Large intestine (tissue), 3 donors: ENCODE measurements around the gene NUCB1. TPM values are rescaled to one million over a fixed set of nuclear protein-coding genes. Genes with fewer than 3 reads are reported as not detected.
A peak's percentile ranks its signal among the peaks of the same experiment; 100 is the strongest.

Experiments
- DNase-seq, 2 donors: peaks; one replicate each; pipeline versions ENCODE4 v3.0.0 to v3.0.0-alpha.2; 2013
- H3K27ac ChIP-seq: one replicate; pipeline ENCODE4 v1.5.1; 2013; ENCODE audit warnings: low read length
- H3K27me3 ChIP-seq: 2 replicates; pipeline ENCODE4 v1.6.1; 2013; ENCODE audit warnings: low read length; ENCODE audit not compliant: control insufficient read depth, insufficient read depth
- H3K36me3 ChIP-seq: 2 replicates; pipeline ENCODE4 v1.6.1; 2013; ENCODE audit warnings: low read length; ENCODE audit not compliant: control insufficient read depth, insufficient read depth
- H3K4me1 ChIP-seq: one replicate; pipeline ENCODE4 v1.6.1; 2013; ENCODE audit warnings: low read length; ENCODE audit not compliant: control insufficient read depth, insufficient read depth
- H3K4me3 ChIP-seq: one replicate; pipeline ENCODE4 v1.5.1; 2013; ENCODE audit warnings: low read length
- H3K9me3 ChIP-seq: one replicate; pipeline ENCODE4 v1.6.1; 2013; ENCODE audit warnings: mild to moderate bottlenecking, low read depth, low read length, moderate library complexity; ENCODE audit not compliant: control insufficient read depth
- WGBS: methylation state at CpG from one replicate; pipeline ENCODE4 v1.1.5; 2013; ENCODE audit warnings: low lambda C conversion rate; ENCODE audit not compliant: insufficient coverage; 5-methylcytosine and 5-hydroxymethylcytosine counted together
- polyA plus RNA-seq: library from polyadenylated mRNA; unstranded; fragments of 120-200 nt; gene quantifications from one replicate; pipeline ENCODE4 v1.2.1, GENCODE V29; 2013

Gene NUCB1
- polyA plus RNA-seq, 1 donor = 237 TPM

- WGBS = no CpG with 5 or more reads among the region's 19 CpGs
- no peaks in the 10 kb centered on the region for H3K27me3 ChIP-seq
- no peak overlapping the region for H3K4me3 ChIP-seq
- H3K36me3 ChIP-seq = peaks cover 13% of the 10 kb centered on the region
- DNase-seq = peak in 1 of 2 donors; percentile 37
- H3K27ac ChIP-seq = peak overlapping the region; percentile 97
- H3K9me3 ChIP-seq = peaks cover 3% of the 10 kb centered on the region
- H3K4me1 ChIP-seq = peaks cover 32% of the 10 kb centered on the region
Observed at GRCh38 chr19:48961051-48961649, 61.0 kb downstream of the NUCB1 start.

DNA sequence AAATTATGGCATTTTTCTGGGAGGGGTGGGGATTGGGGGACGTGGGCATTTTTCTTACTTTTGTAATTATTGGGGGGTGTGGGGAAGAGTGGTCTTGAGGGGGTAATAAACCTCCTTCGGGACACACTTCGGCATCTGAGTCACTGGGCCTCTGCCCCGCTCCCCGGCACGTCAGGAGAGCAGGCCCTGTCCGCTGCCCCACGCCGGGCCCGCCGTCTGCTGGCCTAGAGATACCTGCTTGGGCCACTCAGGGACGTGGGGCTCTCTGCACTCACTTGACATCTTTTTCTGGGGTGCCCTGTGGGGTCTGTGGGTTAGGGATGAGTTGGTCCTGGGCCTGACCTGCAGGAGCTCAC is 61.5 kb downstream of the NUCB1 start:
- peaks cover 7% of the 10 kb centered on the region for H3K9me3 ChIP-seq
- peak overlapping the region; percentile 57 for H3K4me3 ChIP-seq
- H3K27me3 ChIP-seq = no peaks in the 10 kb centered on the region
- H3K36me3 ChIP-seq = peaks cover 15% of the 10 kb centered on the region
- DNase-seq = no peak
- H3K4me1 ChIP-seq = peaks cover 29% of the 10 kb centered on the region
- no CpG with 5 or more reads among the region's 12 CpGs for WGBS
- peak overlapping the region; percentile 97 for H3K27ac ChIP-seq

GRCh38 chr19:48962029-48962848 is 62.1 kb downstream of the NUCB1 start:
- Histone ChIP-seq H3K9me3 (peaks cover 7% of the 10 kb centered on the region), H3K4me3 (peak overlapping the region; percentile 57), H3K36me3 (peaks cover 20% of the 10 kb centered on the region), H3K4me1 (peaks cover 29% of the 10 kb centered on the region), H3K27me3 (no peaks in the 10 kb centered on the region), H3K27ac (peak overlapping the region; percentile 97)
- peak; percentile 91 to 95 for DNase-seq
- no CpG with 5 or more reads among the region's 22 CpGs for WGBS

DNA sequence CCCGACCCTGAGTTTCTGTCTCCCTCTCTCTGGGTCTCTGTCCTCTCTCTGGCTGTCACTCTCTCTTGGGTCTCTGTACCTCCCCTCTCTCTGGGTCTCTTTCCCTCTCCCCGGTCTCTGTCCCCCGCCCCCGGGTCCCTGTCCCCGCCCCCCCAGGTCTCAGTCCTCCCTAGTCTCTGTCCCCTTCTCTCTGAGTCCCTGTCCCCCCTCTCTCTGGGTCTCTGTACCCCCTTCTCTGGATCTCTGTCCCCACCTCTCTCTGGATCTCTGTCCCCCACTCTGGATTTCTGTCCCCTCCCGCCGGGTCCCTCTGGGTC is 62.7 kb downstream of the NUCB1 start:
- WGBS = no CpG with 5 or more reads among the region's 7 CpGs
- Histone ChIP-seq H3K4me3 (peak overlapping the region; percentile 57), H3K36me3 (peaks cover 19% of the 10 kb centered on the region), H3K27me3 (no peaks in the 10 kb centered on the region), H3K9me3 (peaks cover 7% of the 10 kb centered on the region), H3K27ac (peak overlapping the region; percentile 97), H3K4me1 (peaks cover 29% of the 10 kb centered on the region)
- no peak for DNase-seq

DNA sequence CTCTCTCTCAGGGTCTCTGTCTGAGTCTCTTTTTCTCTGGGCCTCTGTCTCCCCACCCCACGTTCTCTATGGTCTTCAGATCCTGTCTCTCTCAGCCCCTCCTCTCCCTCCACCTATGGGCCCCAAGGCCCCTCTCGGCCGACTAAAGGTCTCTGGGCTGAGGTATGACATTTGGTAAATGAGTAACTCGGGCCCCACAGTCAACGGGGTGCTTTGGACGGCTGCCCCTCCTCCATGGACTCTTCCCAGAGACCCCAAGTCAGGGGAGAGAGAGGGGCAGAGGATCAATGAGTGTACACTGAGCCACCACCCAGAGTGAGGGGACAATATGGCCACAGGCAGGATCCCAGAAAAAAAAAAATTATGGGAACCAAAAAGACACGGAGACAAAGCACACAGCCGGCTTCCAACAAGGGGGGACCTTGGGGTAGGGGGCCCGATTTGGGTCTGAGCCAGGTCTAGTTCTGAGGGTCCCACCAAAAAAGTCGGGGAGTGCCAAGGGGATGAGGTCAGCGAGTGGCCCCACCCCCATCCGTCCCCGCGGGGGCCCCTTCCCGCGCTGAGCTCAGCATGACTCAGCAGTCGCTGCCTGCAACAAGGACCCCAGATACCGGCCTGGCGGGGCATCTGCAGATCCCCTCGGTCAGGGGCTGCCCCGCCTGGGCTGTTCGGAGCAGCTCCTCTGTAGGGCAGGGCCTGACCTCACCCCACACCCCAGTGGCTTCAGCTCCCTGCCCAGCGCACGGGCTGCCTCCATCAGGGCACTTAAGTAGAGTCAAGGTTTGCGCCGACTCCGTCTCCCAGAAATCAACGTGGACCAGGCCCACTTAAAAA is 63.5 kb downstream of the NUCB1 start:
- Histone ChIP-seq H3K27me3 (no peaks in the 10 kb centered on the region), H3K27ac (peak overlapping the region; percentile 97), H3K4me3 (peak overlapping the region; percentile 57), H3K4me1 (peaks cover 29% of the 10 kb centered on the region), H3K36me3 (peaks cover 22% of the 10 kb centered on the region), H3K9me3 (peaks cover 7% of the 10 kb centered on the region)
- no CpG with 5 or more reads among the region's 28 CpGs for WGBS
- DNase-seq = peak; percentile 92 to 96

- Histone ChIP-seq H3K27ac (peak overlapping the region; percentile 97), H3K27me3 (no peaks in the 10 kb centered on the region), H3K4me1 (peaks cover 29% of the 10 kb centered on the region), H3K4me3 (peak overlapping the region; percentile 57), H3K9me3 (peaks cover 11% of the 10 kb centered on the region), H3K36me3 (peaks cover 29% of the 10 kb centered on the region)
- DNase-seq = peak in 1 of 2 donors; percentile 88
- WGBS = no CpG with 5 or more reads among the region's 19 CpGs
Observed at GRCh38 chr19:48964205-48965039, 64.3 kb downstream of the NUCB1 start.

GRCh38 chr19:48965040-48965805 is 65.1 kb downstream of the NUCB1 start, which contains the start of gene FTL:
FTL (plus strand) TSS chr19:48965309; CDS start chr19:48965508, 199 bp downstream.
- no CpG with 5 or more reads among the region's 52 CpGs for WGBS
- no peaks in the 10 kb centered on the region for H3K27me3 ChIP-seq

GRCh38 chr19:48965806-48966540 is 65.9 kb downstream of the NUCB1 start:
- H3K9me3 ChIP-seq = peaks cover 13% of the 10 kb centered on the region
- peaks cover 42% of the 10 kb centered on the region for H3K36me3 ChIP-seq
- DNase-seq = peak; percentile 68 to 79
- peaks cover 25% of the 10 kb centered on the region for H3K4me1 ChIP-seq
- peak overlapping the region; percentile 91 for H3K4me3 ChIP-seq
- no peaks in the 10 kb centered on the region for H3K27me3 ChIP-seq
- peak overlapping the region; percentile 79 for H3K27ac ChIP-seq
- WGBS = no CpG with 5 or more reads among the region's 36 CpGs

More at GRCh38 chr19:48965040-48965805, 65.1 kb downstream of the NUCB1 start, which contains the start of gene FTL:
- DNase-seq = peak; percentile 98 to 99
- H3K27ac ChIP-seq = peak within 1 kb of the TSS; percentile 97
- H3K9me3 ChIP-seq = peaks cover 13% of the 10 kb centered on the region
- peak within 1 kb of the TSS; percentile 91 for H3K4me3 ChIP-seq
- H3K4me1 ChIP-seq = peaks cover 29% of the 10 kb centered on the region
- H3K36me3 ChIP-seq = peaks cover 37% of the 10 kb centered on the region
